GM12892 (cell line): ENCODE results near the gene DNAJC10.
"Not testable (repeated sequence)": the region's sequence is repeated elsewhere in the genome, so short reads cannot be mapped to it uniquely, and the experiment has no call there.

Experiments
- POLR2A ChIP-seq: IDR thresholded peaks from 2 replicates; pipeline ENCODE4 v1.6.1; 2011; ENCODE audit warnings: low read depth, low read length, control low read depth
- POLR2AphosphoS5 ChIP-seq: IDR thresholded peaks from 2 replicates; pipeline ENCODE4 v1.6.1; 2011; ENCODE audit warnings: low read depth, low read length, control low read depth

GRCh38 chr2:182719116-182719515 lies 3.1 kb downstream of the DNAJC10 start:
- not testable (repeated sequence) for TF ChIP-seq POLR2AphosphoS5, POLR2A
